Natural killer cell (primary cell): ENCODE results near the gene ARRB1. TPM values are rescaled to one million over a fixed set of nuclear protein-coding genes. Genes with fewer than 3 reads are reported as not detected.
A peak's percentile ranks its signal among the peaks of the same experiment; 100 is the strongest.

Experiments
- ATAC-seq, 3 donors: fragments of 150-1000 bp in 2 of 3; fragments of 200-7000 bp in 1 of 3; cut with Tn5 transposase; 1 replicate in 1 of 3; 2 replicates in 2 of 3; pipeline ENCODE4 v1.10.0; 2021; ENCODE audit warnings: mild to moderate bottlenecking in 2 of 3, moderate library complexity in 2 of 3
- DNase-seq, 2 donors: peaks; one replicate each; pipeline versions ENCODE4 v3.0.0 to v3.0.0-alpha.2; 2013 to 2021; ENCODE audit warnings: mixed read lengths in 1 of 2
- H3K27ac ChIP-seq: one replicate; pipeline ENCODE4 v1.5.1; 2013; ENCODE audit warnings: mild to moderate bottlenecking, low read length
- H3K27me3 ChIP-seq: one replicate; pipeline ENCODE4 v1.6.1; 2013; ENCODE audit warnings: low read length; ENCODE audit not compliant: control insufficient read depth, insufficient read depth
- H3K36me3 ChIP-seq: one replicate; pipeline ENCODE4 v1.6.1; 2013; ENCODE audit warnings: low read length; ENCODE audit not compliant: control insufficient read depth, insufficient read depth
- H3K4me1 ChIP-seq: one replicate; pipeline ENCODE4 v1.6.1; 2013; ENCODE audit warnings: low read length; ENCODE audit not compliant: control insufficient read depth, insufficient read depth
- H3K4me3 ChIP-seq: one replicate; pipeline ENCODE4 v1.5.1; 2013; ENCODE audit warnings: low read length
- H3K9me3 ChIP-seq: one replicate; pipeline ENCODE4 v1.6.1; 2013; ENCODE audit warnings: low read length; ENCODE audit not compliant: control insufficient read depth, insufficient read depth
- H3K27ac Mint-ChIP-seq, 2 donors: one replicate each; pipeline ENCODE4 v1.8.0; 2022; ENCODE audit warnings: mild to moderate bottlenecking in 2 of 2, mixed read lengths in 2 of 2, moderate library complexity in 1 of 2
- H3K27me3 Mint-ChIP-seq, 2 donors: one replicate each; pipeline ENCODE4 v1.8.0; 2022; ENCODE audit warnings: low read depth in 2 of 2, mixed read lengths in 2 of 2
- H3K36me3 Mint-ChIP-seq: one replicate; pipeline ENCODE4 v1.8.0; 2022; ENCODE audit warnings: mixed read lengths
- H3K4me1 Mint-ChIP-seq, 2 donors: one replicate each; pipeline ENCODE4 v1.8.0; 2022; ENCODE audit warnings: mixed read lengths in 2 of 2
- H3K4me3 Mint-ChIP-seq: one replicate; pipeline ENCODE4 v1.8.0; 2022; ENCODE audit warnings: mild to moderate bottlenecking, moderate library complexity, mixed read lengths
- H3K9me3 Mint-ChIP-seq, 2 donors: one replicate each; pipeline ENCODE4 v1.8.0; 2022; ENCODE audit warnings: mixed read lengths in 2 of 2
- CTCF ChIP-seq: fragments of 200-600 bp; IDR thresholded peaks from one replicate; pipeline ENCODE4 v1.8.0; 2022; ENCODE audit warnings: antibody characterized with exemption
- WGBS: methylation state at CpG from one replicate; pipeline ENCODE4 v1.1.7; 2013; ENCODE audit warnings: missing lambda C conversion rate; ENCODE audit not compliant: insufficient coverage; 5-methylcytosine and 5-hydroxymethylcytosine counted together
- intact Hi-C: fragments of 100-400 bp; cut with micrococcal nuclease; formaldehyde crosslinking; loops from one replicate; pipeline ENCODE4 v1.14.2; 2022
- total RNA-seq, 4 donors: library from RNA; stranded (reverse); fragments of 120-200 nt in 1 of 4; gene quantifications; one replicate each; pipeline versions ENCODE4 v1.2.3 to v1.2.4, GENCODE V29; 2013 to 2022

ARRB1 gene
- total RNA-seq, 3 donors from 2014 or later (not counting 1 experiment from before 2014, with no cell fraction given), result 128 to 200 (median 174) TPM

- TF ChIP-seq CTCF, result no peak
- Histone ChIP-seq H3K27ac (no peak overlapping the region), H3K9me3 (no peaks in the 10 kb centered on the region), H3K4me3 (no peak overlapping the region), H3K4me1 (peaks cover 29% of the 10 kb centered on the region), H3K36me3 (peaks cover 10% of the 10 kb centered on the region), H3K27me3 (no peaks in the 10 kb centered on the region)
- DNase-seq, result no peak
- H3K4me1 Mint-ChIP-seq, result peaks cover 64 to 83% of the 10 kb centered on the region in 2 donors
- no peak overlapping the region for H3K4me3 Mint-ChIP-seq
- H3K36me3 Mint-ChIP-seq, result no peaks in the 10 kb centered on the region
- intact Hi-C loops, result no loop called here
- no peaks in the 10 kb centered on the region for H3K9me3 Mint-ChIP-seq
- no peak for ATAC-seq
- WGBS, result 87% methylated on average over 10 of the region's 11 CpGs
- H3K27me3 Mint-ChIP-seq, result no peaks in the 10 kb centered on the region
- H3K27ac Mint-ChIP-seq, result peak overlapping the region; percentile 67 to 71
Observed at GRCh38 chr11:75319035-75319877, 32.2 kb downstream of the ARRB1 start.

GRCh38 chr11:75317446-75318122 lies 33.9 kb downstream of the ARRB1 start:
- H3K4me3 ChIP-seq, result no peak overlapping the region
- Mint-ChIP-seq H3K4me3 (peak overlapping the region; percentile 47), H3K27ac (peak overlapping the region; percentile 79 to 86), H3K4me1 (peaks cover 58 to 85% of the 10 kb centered on the region in 2 donors), H3K9me3 (no peaks in the 10 kb centered on the region), H3K27me3 (no peaks in the 10 kb centered on the region), H3K36me3 (no peaks in the 10 kb centered on the region)
- TF ChIP-seq CTCF, result no peak
- WGBS, result 80% methylated on average over 12 of the region's 12 CpGs
- no peaks in the 10 kb centered on the region for H3K27me3 ChIP-seq
- no peaks in the 10 kb centered on the region for H3K9me3 ChIP-seq
- peaks cover 32% of the 10 kb centered on the region for H3K4me1 ChIP-seq
- intact Hi-C loops, result no loop called here
- no peak overlapping the region for H3K27ac ChIP-seq
- ATAC-seq (peak in 2 of 3 donors; percentile 34 to 50), DNase-seq (no peak)
- peaks cover 5% of the 10 kb centered on the region for H3K36me3 ChIP-seq

GRCh38 chr11:75315439-75315805 lies 36.0 kb downstream of the ARRB1 start:
- Mint-ChIP-seq H3K4me1 (peaks cover 44 to 74% of the 10 kb centered on the region in 2 donors), H3K36me3 (no peaks in the 10 kb centered on the region), H3K4me3 (peak overlapping the region; percentile 39), H3K27ac (peak overlapping the region; percentile 77 to 86), H3K27me3 (no peaks in the 10 kb centered on the region), H3K9me3 (no peaks in the 10 kb centered on the region)
- no peak for TF ChIP-seq CTCF
- no peaks in the 10 kb centered on the region for H3K27me3 ChIP-seq
- H3K36me3 ChIP-seq, result peaks cover under 1% of the 10 kb centered on the region
- 42% methylated on average over 6 of the region's 6 CpGs for WGBS
- H3K9me3 ChIP-seq, result no peaks in the 10 kb centered on the region
- no peak for DNase-seq
- no peak for ATAC-seq
- peaks cover 38% of the 10 kb centered on the region for H3K4me1 ChIP-seq
- intact Hi-C loops, result no loop called here
- no peak overlapping the region for H3K27ac ChIP-seq
- no peak overlapping the region for H3K4me3 ChIP-seq
